Fibroblast of the conjunctiva (primary cell): ENCODE data around the gene PECR.
"Not testable (repeated sequence)": the region's sequence is repeated elsewhere in the genome, so short reads cannot be mapped to it uniquely, and the experiment has no call there.

Source experiments
- DNase-seq: peaks from one replicate; pipeline ENCODE4 v3.0.0-alpha.2; 2010; ENCODE audit warnings: low read depth

PECR gene

DNA sequence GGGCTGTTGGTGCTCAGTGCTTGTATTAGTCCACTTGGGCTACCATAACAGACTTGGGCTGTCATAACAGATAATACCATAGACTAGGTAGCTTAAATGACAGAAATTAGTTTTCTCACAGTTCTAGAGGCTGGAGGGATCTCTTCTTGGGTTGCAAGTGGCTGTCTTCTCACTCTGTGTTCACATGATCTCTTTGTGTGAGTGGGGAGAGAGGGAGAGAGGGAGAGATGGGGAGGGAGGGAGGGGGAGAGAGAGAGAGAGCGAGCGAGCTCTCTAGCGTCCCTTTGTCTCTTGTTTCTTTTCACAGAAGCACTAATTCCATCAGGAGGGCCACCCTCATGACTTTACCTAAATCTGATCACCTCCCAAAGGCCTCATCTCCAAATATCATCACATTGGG is 23.1 kb upstream of the PECR start:
- no peak for DNase-seq

GRCh38 chr2:216103213-216103612 is 21.6 kb upstream of the PECR start:
- no peak for DNase-seq

GRCh38 chr2:216101109-216101508 is 19.5 kb upstream of the PECR start:
- no peak for DNase-seq

- no peak for DNase-seq
Observed at GRCh38 chr2:216098421-216099334, 17.1 kb upstream of the PECR start.

- DNase-seq, result no peak
Observed at GRCh38 chr2:216094701-216095100, 13.1 kb upstream of the PECR start.

- DNase-seq, result no peak
Observed at GRCh38 chr2:216092646-216093045, 11.0 kb upstream of the PECR start.

- DNase-seq, result no peak
Observed at GRCh38 chr2:216090369-216090786, 8.8 kb upstream of the PECR start.

- DNase-seq, result no peak
Observed at GRCh38 chr2:216086207-216086893, 4.7 kb upstream of the PECR start.

DNA sequence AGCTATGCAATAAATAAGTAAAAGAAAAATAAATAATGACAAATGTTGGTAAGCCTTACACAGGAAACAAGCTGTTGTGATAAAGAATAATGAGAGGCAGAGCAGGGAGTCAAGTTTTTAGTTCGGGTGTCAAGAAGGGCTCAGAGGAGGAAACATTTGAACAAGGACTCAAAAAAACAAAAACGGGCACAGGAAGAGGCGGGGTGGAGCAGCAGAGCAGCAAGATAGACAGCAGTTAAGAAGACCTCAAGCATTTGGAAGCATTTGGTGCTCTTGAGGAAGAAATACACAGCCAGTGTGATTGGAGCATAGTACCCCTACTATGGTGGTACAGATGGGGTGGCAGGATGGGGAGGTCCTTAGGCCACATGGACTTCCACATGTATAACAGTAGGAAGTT is 2.9 kb upstream of the PECR start:
- no peak for DNase-seq

GRCh38 chr2:216083464-216084281 is 2.1 kb upstream of the PECR start:
- no peak for DNase-seq

DNA sequence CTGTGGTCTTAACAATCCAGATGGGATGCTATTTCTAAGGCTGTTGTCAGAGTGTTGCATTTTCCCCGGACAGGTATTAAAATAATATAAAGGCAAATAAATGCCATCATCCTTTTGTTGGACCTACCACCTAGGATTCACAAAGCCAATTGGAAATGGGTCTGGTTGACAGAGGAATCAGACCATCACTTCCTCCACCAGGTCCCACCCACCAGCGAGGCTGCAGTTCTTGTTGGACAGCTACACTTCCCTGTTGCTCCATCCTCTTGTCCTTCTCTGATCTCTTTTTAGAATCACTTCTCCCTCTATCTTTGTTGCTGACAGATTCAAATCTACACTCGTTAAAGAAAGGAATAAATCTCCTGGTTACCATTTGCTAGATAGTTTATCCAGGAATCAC is 1.2 kb upstream of the PECR start:
- no peak for DNase-seq

DNA sequence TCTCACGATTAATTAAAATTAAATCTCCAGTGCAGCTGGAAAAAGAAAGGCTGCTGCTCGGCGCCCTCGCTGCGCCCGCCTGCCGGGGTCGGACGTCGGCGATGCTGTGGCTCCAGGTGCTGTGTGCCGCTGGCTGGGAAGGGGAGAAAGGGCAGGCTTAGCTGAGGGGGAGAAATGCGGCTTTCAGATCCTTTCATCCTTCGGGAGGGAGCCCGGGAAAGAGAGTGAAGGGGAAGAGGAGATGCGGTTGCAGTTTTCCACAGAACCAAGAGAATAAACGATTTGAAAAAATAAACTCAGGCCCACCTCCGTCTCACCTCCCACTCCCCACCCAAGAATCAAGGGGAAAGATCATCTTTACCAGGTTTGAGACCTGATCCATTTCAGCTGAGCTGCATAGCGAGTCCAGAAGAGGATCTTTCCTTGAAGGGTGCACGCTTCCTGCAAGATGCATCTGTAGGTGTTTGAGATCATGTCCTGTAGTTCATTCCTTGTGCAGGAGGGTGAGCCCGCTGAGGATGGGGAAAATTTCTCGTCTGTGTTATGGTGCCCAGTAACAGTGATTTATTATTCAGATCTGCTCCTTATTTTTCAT is 605 bp upstream of the PECR start:
- DNase-seq, result no peak

GRCh38 chr2:216081012-216081411 is 597 bp downstream of the PECR start:
- DNase-seq, result no peak

- DNase-seq, result not testable (repeated sequence)
Observed at GRCh38 chr2:216080048-216080447, 1.6 kb downstream of the PECR start.

- DNase-seq, result peak; percentile 9
Observed at GRCh38 chr2:216078776-216079175, 2.8 kb downstream of the PECR start.

DNA sequence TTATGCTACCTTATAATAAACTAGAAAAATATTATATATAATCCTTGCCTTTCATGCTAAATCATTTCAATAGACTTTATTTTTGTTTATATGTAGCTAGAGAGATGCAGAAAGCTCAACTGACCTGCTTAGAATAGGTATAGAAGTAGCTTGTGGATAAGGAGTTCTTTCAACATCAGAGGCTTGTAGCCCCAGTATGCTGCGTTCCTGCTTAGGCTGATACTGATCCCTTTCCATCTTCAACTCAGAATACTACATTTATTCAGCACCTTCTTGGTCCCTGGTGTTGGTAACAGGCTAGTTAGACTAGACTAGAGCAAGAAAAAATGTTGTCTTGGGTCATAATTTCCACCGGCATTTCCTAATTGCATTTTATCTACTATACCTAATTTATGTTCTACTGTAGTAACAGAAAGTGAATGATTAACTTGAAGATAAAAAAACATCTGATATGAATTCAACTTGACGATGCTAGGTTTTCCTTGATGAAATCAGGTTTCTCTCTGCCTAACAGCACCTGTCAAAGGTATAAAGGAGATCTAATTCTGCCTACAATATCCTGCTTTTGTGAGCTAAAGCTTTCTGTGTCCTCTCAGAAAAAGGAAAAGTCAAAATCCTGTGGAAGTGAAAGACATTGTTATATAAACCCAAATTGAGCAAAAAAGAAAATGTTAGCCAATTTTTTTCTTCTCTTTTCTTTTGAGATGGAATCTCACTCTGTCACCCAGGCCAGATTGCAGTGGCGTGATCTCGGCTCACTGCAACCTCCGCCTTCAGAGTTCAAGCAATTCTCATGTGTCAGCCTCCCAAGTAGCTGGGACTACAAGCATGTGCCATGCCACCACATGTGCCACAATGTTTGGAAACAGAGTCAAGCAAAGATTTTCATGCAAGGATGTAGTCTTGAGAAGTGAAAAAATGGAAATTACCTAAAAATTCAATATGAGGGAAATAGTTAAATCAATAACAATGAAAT is 5.8 kb downstream of the PECR start:
- no peak for DNase-seq

GRCh38 chr2:216074794-216075193 is 6.8 kb downstream of the PECR start:
- no peak for DNase-seq

DNA sequence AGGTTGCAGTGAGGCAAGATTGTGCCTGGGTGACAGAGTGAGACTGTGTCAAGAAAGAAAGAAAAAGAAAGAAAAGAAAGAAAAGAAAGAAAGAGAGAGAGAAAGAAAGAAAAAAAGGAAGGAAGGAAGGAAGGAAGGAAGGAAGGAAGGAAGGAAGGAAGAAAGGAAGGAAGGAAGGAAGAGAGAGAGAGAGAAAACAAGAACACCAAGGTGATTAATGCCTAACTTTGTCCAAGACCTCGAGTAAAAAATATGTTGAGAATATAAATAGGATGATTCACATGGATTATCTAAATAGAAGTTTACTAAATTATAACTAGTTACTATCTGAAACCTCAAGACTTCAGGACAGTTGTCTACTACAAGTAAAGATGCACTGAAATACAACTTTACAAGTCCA is 7.2 kb downstream of the PECR start:
- no peak for DNase-seq

- no peak for DNase-seq
Observed at GRCh38 chr2:216073773-216074172, 7.8 kb downstream of the PECR start.

GRCh38 chr2:216072473-216072872 is 9.1 kb downstream of the PECR start:
- DNase-seq, result no peak
